NCI-H2107 (cell line): ENCODE results near the gene TMPRSS5.
"Not testable (repeated sequence)": the region's sequence is repeated elsewhere in the genome, so short reads cannot be mapped to it uniquely, and the experiment has no call there.

Experiments
- DNase-seq: peaks from one replicate; lab custom pipeline; 2025; lab: John Stamatoyannopoulos, UW

The TMPRSS5 gene

DNA sequence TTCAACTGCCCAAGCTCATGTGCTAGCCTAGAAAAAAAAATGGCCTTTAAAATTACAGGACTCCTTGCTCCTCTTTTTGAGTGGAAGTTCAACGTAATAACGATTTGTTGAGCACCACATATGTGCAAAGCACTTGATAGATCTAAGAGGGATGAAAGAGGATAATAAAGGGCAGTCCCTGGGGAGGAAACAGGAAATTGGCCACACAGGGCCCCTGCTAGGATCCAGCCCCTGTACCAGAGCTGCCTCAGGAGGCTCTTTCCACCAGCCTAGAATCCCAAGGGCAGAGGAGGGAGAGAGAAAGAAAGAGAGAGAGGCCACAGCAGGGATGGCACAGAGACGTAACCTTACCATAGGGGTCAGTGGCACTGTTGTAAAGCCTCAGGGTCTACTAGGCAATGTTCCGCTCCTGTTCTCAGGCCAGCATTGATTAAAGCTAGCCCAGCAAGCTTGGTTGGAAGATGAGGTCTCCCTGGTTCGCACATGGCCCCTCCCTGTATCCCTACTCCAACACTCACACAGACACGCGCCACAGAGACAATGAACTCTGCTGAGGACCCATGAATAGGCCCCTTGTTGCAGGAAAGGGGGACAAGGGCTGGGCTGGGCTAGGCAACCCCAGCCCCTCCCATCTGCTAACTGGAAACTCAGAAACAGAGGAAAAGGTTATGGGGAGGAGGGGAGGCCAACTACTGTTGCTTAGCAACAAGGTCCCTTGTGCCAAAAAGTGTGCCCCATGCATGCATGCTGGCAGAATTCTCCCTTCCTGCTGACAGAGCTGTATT, at the start of gene TMPRSS5:
TMPRSS5 (minus strand) TSS at position 438 of the 785 bp plus-strand sequence; CDS start at position 354, 84 bp downstream.
- DNase-seq, result no peak

DNA sequence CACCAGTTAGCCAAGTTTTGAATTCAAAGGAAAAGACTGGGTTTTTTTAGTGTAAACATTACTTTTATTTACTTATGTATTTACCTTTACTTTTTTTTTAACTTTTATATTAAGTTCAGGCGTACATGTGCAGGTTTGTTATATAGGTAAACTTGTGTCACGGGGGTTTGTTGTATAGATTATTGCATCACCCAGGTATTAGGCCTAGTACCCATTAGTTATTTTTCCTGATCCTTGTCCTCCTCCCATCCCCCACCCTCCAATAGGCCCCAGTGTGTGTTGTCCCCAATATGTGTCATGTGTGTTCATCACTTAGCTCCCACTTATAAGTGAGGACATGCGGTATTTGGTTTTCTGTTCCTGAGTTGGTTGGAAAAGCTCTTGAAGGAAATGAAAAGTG, 46.8 kb upstream of the TMPRSS5 start:
- no peak for DNase-seq

DNA sequence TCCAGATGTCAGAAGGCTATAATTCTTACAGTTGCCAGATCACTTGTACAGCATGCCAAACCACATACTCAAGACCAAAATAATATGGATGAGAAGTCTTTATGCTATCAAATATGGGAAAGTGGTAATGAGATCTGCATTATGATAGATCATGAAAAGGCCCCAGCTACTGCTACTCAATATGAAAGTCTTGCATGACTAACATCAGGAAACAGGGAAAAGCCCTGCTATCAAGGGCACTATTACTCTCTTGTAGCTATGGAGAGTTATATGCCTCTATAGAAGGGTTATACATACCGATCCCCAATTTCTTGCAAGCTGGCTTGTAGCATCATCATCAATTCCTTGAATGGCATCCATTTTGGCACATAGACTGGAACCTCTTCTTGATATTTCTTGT, 30.2 kb upstream of the TMPRSS5 start:
- DNase-seq, result no peak

DNA sequence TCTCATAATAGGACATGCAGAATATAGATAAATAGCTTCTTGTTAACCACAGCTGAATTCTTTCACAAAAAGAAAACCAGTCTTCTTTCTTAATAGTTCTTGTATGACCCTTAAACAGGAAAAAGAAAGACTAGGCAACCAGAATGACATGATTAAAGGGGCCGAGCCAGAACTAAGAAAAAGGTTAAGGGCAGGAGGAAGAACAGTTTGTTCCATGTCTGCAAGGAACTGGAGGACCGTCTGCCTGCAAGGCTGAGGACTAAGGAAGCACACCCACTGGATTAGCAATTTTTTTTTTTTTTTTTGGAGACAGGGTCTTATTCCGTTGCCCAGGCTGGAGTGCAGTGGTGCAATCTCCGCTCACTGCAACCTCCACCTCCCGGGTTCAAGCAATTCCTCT, 26.0 kb upstream of the TMPRSS5 start:
- no peak for DNase-seq

DNA sequence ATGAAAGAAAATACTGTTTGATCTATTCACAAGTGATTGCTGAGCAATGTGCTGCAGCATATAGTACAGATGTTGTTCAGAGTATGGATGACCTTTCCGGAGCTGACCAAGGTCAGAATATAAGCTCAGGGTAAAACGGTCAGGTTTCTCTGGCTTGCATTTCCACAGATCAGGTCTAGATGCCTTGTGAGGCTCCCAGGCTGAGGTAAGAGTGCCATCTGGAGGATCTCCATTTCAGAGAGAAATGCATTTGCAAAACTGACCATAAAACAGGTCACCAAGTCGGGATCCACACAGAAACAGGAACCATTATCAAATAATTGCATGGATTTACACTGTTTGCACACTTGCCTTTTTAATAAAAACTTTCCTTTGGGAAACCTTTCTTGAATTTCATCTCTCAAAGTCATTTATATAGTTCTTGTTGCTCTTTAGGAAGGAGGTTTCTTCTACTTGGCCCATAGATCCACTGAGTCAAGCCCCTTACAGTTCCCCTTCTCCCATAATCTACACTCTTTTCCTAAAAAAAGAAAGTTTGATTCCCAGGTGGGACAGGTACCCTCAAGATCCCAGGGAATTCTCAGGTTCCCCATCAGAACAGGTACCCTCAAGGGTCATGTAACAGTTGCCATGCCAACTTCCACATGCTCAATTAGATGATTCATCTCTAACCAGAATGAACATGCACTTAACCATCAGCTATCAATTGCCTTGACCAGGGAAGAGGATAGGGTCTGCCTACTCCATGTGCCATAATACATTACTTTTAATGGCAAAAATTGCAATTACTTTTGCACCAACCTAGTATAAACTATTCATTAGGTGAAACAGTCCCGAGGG, 25.0 kb upstream of the TMPRSS5 start:
- peak; percentile 4 for DNase-seq

DNA sequence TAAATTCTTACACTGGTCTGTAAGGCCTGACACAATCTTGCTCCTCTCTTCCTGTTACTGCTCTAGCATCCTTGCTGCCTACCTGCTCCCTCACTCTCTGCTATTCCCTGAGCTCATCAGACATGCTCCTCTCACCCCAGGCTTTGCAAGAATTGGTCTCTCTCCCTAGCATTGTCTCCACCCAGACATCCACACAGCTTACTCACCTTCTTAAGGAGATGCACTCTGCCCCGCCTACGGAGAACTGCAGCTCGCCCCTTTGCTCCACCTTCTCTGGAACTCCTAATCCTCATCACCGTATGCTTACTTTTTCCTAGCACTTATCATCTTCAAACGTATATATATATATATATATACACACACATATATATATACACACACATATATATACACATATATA, 23.3 kb upstream of the TMPRSS5 start:
- DNase-seq, result no peak

DNA sequence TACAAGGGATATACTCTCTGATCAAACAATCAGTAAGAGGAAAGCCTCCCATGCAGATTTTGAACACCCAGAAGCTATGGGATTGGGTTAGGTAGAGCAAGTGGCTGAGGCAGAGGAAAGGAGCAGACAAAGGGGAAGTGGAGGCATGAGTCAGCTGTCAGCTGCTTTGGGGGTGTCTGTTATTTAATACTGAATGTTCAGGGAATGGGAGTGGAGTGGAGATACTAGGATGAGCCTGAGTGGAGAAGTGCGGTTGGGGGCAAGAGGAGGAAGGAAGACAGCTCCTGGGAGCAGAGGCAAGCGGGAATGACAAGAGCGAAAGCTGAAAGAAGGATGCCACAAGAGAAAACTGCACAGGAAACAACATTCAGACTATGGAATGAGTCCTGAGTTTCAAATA, 22.7 kb upstream of the TMPRSS5 start:
- no peak for DNase-seq

DNA sequence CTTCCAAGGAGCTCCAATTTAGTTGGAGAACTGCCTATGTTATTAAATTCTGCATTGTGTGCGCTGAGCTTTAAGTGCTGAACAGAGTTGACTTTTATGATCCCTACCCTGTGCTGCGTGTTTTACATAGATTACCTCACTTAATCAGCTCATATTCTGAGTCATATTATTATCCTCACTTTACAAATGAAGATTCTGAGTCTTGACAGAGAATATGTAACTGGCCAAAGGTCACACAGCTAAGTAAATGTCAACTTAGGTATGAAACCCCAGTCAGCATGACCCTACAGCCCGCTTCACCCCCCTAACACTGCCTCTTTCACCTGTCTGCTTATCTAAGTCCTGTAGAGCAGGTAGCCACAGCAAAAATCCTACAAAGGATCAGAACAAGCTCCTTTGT, 19.8 kb upstream of the TMPRSS5 start:
- no peak for DNase-seq

DNA sequence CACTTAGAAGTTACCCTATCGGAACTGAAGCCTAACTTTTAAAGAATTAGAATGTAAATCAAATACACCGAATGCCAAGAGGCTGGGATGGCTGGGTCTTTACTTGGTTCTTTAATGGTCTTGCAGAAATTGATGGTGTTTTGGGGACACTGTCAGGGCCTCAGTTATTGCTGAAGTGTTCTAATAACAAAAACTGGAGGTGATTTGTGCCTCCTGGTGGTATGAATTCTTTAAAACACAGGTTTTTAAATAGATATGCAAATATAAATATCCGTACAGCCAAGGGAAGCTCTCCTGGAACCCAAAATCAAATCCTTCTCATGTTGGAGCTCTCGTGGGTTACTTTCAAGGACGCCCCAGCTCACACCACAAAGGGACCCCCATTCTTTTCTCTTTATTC, 19.3 kb upstream of the TMPRSS5 start:
- DNase-seq, result no peak

DNA sequence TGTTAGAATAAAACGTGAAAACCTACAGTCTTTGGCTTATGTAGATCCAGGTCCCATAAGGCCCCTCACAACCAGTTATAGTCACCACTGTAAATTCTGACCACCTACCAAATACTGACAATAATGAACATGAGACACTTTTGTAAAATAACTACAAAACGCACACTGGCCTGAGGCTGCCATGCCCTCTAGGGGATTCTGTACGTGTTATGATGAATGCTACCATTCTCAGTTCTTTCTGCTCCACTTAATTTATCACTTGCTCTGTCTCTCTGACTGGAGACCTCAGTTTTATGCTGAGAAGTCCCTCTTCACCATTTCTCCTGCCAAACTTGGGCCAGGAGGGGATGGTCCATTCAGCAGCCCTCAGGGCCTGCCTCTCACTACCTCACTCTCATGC, 18.7 kb upstream of the TMPRSS5 start:
- no peak for DNase-seq

DNA sequence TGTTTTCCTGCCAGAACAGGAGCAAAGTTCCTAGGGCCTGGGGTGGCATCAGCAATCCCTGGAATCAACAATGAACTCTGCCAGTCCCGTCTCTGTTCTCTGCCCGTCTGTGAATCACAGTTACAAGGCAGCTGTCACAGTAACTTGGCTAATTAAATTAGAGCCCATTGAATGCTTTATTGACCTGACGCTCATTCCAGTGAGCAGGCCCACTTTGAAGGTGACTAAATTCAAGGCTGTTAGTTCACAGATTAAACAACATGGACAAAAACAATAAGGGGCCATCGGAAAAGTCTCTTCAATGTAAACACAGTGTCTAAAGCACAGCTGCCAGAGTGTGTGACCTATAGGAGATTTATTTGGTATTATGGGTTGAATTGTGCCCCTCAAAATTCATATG, 17.7 kb upstream of the TMPRSS5 start:
- no peak for DNase-seq

DNA sequence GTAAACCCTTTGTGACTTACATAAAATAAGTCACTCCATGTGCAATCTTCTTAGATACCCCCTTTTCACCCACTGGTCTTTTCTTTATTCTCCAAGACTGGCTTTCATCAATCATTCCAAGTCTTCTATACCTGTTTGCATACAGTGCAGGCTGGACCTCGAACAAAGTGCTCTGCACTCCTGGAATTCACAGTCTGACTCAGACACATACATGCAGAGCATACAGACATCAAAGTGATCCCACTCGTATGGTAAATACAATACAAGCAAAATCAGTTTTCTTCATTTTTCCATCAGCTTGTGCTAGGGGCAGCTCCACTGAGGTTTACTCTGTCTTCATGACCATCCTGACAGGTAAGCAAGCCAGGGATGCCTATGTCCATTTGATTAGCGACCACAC, 16.8 kb upstream of the TMPRSS5 start:
- DNase-seq, result no peak

DNA sequence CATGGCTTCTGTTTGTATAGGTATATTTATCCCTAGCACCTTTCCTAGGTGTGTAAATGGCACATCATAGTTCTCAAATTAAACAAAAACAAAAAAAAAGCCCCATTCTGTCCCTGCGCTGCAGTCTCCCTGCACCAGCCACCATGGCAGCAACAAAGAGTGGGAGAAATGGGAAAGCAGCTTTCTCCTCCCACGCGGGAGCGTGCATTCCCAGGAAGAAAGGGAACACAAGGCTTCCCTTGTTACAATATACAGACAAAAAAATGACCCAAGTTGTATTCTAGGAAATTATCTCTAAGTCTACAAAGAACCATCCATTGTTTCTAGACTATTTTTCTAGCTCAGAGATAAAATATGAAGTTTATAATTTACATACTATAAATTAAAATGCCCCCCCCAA, 16.1 kb upstream of the TMPRSS5 start:
- DNase-seq, result no peak

DNA sequence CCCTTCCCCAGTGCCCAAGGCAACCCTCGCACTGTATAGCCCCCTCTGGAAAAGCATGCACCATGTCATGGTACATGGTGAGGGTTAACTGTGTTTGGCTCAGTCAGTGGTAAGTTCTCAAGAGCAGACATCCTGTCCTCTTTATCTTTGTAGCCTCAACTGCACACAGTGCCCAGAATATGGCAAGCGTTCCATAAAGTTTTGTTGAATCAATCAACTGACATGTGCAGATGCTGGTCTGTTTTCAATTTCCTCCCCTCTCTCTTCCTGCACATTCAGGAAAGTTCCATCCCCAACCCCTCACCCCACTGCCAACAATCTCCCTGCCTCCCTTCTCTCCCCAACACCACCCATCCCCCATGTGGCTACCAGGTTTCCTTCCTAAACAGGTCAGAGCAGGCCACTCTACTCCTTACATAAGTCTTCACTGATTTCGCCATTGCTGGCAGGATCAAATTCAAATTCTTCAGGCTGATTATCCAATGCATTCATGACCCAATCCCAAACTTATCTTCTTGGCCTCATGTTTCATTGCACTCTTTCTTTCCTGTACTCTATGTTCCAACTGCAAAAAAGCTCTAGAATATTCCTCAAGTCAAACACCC, 15.5 kb upstream of the TMPRSS5 start:
- DNase-seq, result no peak

DNA sequence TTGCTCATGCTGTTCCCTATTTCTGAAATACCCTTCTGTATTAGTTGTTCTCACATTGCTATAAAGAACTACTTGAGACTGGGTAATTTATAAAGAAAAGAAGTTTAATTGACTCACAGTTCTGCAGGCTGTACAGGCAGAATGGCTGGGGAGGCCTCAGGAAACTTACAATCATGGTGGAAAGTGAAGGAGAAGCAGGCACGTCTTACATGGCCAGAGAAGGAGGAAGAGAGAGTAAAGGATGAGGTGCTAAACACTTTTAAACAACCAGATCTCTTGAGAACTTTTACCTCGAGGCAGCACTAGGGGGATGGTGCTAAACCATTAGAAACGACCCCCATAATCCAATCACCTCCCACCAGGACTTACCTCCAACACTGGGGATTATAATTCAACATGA, 14.4 kb upstream of the TMPRSS5 start:
- not testable (repeated sequence) for DNase-seq

DNA sequence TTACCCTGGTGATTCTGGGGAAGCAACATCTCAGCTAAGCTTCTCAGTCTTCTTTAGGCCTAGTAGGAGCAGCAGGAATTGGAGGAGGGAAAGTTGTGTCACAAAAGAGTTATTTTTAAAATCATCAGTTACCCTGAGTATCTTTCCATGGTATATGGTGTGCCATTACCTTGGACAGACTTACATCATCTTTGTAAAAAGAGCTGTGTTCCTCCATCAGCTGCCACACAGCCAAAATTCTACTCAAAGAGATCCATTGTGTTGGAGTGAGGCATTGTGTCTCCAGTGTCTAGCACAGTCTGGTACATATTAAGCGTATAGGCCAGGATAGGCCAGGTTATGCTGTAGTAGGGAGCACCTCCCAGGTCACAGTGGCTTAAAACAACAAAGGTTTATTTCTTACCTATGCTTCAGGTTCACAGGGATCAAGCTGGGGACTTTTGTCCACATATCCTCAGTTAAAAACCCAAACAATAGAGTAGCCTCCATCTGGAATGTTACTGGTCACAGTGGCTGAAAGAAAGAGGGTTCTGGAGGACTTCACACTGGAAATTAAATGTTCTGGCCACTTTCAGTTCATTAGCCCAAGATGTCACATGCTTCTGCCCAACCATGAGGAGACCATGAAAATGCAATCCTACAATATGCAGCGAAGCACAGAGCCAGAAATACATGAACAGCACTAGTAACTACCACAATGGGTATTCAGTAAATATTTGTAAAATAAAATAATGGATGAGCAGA, 9.9 kb upstream of the TMPRSS5 start:
- no peak for DNase-seq

DNA sequence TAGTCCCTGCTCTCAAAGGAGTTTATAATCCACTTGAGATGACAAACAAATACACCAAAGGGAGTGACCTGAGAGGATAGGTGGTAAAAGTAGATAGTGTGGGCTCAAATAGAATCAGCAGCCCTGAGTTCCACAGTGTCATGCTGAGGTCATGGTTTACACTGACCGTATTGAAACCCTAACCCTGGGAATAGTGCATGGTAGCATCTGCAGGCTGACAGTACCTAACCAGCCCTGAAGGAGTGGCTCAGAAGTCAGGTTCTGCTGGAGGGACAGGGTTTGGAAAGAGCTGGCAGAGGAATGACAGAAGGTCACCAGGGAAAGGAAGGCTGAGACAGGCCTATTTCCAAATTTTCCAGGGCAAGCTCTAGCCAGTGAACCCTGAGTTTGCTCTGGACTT, 9.2 kb upstream of the TMPRSS5 start:
- no peak for DNase-seq

DNA sequence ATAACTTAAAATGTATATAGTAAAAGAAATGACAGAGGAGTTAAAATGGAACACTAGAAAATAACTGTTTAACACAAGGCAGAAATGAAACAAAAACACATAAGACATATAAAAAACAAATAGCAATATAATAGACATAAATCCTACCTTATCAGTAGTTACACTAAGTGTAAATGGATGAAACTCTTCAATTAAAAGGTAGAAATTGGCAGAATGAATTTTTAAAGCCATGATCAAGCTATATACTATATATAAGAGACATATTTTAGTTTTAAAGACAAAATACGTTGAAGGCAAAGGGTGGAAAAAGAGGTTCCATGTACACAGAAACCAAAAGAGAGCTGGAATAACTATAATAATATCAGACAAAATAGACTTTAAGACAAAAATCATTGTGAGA, 4.9 kb upstream of the TMPRSS5 start:
- DNase-seq, result no peak

DNA sequence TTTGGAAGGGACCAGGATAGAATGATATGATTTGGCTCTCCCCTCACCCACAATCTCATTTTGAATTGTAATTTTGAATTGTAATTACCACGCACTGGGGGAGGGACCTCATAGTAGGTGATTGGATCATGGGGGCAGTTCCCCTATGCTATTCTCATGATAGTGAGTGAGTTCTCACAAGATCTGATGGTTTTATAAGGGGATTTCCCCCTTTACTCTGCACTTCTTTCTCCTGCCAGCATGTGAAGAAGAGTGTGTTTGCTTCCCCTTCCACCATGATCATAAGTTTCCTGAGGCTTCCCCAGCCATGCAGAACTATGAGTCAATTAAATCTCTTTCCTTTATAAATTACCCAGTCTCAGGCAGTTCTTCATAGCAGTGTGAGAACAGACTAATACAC, 2.6 kb downstream of the TMPRSS5 start:
- DNase-seq, result not testable (repeated sequence)

DNA sequence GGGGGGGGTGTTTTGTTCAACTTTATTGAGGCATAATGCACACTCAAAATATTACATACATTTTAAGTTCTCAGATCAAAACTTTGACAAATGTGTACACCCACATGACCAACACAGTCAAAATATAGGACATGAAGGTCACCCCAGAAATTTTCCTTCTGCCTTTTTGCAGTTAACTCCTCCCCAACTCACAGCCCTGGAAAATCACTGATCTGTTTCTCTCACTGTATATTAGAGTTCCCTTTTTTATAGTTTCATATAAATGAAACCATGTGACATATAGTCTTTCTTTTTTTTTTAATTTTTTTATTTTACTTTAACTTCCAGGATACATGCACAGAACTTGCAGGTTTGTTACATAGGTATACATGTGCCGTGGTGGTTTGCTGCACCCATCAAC, 4.6 kb downstream of the TMPRSS5 start:
- no peak for DNase-seq

DNA sequence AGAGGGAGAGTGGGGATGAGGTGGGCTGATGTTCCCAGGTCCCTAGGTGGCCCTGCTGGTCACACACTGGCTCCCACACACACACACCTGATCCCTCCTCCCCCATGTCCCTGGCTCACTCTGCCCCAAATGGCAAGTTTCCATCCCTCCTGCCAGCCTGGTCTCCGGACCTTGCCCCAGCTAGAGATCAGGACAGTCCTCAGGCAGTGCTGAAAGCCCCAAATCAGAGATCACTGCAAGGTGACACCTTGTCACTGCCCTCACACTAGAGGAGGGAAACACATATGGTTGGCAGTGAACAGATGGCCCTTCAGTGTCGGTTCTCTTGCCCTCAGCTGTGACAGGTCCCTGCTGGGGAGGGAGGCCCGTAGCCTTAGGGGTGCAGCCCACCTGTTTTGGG, 7.6 kb downstream of the TMPRSS5 start:
- no peak for DNase-seq

DNA sequence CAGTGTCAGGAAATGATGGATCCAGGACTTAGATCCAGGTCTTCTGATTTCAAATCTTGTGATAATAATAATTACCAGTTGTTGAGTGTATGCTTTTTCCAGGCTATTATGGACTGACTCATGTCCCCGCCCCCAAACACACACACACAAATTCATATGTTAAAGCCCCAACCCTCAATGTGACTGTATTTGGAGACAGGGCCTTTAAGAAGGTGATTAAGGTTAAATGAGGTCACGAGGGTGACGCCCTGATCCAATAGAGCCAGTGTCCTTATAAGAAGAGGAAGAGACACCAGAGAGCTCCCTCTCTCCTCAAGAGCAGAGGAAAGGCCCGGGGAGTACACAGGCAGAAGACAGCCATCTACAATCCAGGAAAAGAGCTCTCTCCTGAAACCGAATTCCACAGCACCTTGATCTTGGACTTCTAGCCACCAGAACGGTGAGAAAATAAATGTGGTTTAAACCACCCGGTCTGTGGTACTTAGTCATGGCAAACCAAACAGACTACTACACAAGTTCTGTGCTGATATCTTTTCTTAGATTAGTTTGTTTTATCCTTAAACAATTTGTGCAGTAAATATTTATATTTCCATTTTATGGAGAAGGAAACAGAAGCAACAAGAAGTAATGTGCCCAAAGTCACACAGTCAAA, 8.2 kb downstream of the TMPRSS5 start:
- no peak for DNase-seq
